GM23338 (cell line): Measurements from ENCODE around the gene MMP25.

ENCODE experiments used
- CREB1 ChIP-seq: fragments of 250-450 bp; sonication (Bioruptor Pico); IDR thresholded peaks from 2 replicates; pipeline ENCODE4 v1.5.0; 2020; ENCODE audit warnings: low read depth, mild to moderate bottlenecking, moderate library complexity
- EZH2 ChIP-seq: fragments of 200-600 bp; sonication (generic); IDR thresholded peaks from one replicate; pipeline ENCODE4 v1.8.0; 2017; ENCODE audit warnings: antibody characterized with exemption, mild to moderate bottlenecking, low read depth; ENCODE audit not compliant: unreplicated experiment
- TF ChIP-seq, protein P1 (sequence below), 2 experiments: fragments of 200-600 bp in 1 of 2; sonication (generic) in 1 of 2; conservative IDR thresholded peaks; 2 replicates each; pipeline versions ENCODE4 v1.5.1 to v1.6.1; 2016 to 2017; ENCODE audit warnings: antibody characterized with exemption in 2 of 2, low read depth in 2 of 2, mild to moderate bottlenecking in 2 of 2, moderate library complexity in 1 of 2

DNA sequence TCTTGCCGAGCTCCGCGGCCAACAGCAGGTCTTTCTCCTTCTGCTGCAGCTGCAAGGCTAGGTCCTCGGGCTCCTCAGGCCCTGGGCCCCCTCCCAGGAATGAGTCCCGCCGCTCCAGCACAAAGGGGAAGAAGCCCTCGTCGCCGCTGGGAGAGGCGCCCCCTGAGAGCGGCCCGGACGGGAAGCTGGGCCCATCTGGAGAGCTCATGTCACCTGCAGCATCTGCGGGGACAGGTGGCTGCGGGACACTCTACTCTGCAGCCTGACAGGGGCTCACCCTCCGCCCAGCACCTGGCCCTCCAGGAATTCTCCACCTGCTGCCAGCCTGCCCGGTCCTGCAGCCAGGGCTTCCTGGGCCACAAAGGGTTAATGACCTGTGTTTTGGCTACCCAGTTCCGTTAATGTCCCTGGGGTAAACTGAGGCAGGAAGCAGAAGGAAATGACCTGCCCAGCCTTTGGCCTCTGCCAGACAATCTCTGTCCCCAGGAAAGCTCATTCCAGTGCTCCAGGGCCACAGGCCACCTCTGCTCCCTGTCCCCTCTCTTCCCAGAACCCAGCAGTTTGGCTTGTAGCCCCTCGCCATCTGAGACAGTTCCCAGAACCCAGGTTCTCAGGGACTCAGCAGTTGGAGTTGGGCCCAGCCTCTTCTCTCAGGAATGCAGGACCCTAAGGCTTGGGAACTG lies 10.9 kb upstream of the MMP25 start:
- TF ChIP-seq, protein P1, sequence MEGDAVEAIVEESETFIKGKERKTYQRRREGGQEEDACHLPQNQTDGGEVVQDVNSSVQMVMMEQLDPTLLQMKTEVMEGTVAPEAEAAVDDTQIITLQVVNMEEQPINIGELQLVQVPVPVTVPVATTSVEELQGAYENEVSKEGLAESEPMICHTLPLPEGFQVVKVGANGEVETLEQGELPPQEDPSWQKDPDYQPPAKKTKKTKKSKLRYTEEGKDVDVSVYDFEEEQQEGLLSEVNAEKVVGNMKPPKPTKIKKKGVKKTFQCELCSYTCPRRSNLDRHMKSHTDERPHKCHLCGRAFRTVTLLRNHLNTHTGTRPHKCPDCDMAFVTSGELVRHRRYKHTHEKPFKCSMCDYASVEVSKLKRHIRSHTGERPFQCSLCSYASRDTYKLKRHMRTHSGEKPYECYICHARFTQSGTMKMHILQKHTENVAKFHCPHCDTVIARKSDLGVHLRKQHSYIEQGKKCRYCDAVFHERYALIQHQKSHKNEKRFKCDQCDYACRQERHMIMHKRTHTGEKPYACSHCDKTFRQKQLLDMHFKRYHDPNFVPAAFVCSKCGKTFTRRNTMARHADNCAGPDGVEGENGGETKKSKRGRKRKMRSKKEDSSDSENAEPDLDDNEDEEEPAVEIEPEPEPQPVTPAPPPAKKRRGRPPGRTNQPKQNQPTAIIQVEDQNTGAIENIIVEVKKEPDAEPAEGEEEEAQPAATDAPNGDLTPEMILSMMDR (conservative IDR thresholded peaks at IDR 0.05; ENCODE audit: low read depth in 2 of 2) = no peak
- TF ChIP-seq EZH2 = no peak
- no peak for TF ChIP-seq CREB1 (CRISPR knock-in tag)
